H1 (cell line): ENCODE results near the gene CLIP4. TPM values are rescaled to one million over a fixed set of nuclear protein-coding genes. Genes with fewer than 3 reads are reported as not detected.

ENCODE experiments used
- CTCF ChIA-PET: fragments of 300-600 bp; sonication (Branson Sonifier 250); formaldehyde crosslinking; loops from one replicate; lab custom pipeline; 2021; ENCODE audit not compliant: partially characterized antibody; lab: Charles Lee
- POLR2A ChIA-PET: fragments of 300-600 bp; sonication (Branson Sonifier 250); formaldehyde crosslinking; loops from one replicate; lab custom pipeline; 2021; ENCODE audit warnings: inconsistent platforms; ENCODE audit not compliant: partially characterized antibody; lab: Charles Lee
- DNase-seq, 2 experiments: peaks; one replicate each; pipeline versions ENCODE4 v3.0.0 to v3.0.0-alpha.2; 2010 to 2022; ENCODE audit warnings: low spot score in 2 of 2, low read depth in 1 of 2, mixed read lengths in 1 of 2
- FAIRE-seq: peaks from 2 replicates; lab custom pipeline; 2011; peaks lifted over from hg19 to GRCh38; lab: Jason Lieb, UNC
- H2AFZ ChIP-seq: 2 replicates; pipeline ENCODE4 v1.8.1; 2012; ENCODE audit warnings: low read length, inconsistent platforms
- H2AK5ac ChIP-seq: 2 replicates; pipeline ENCODE4 v1.6.1; 2013; ENCODE audit warnings: low read depth, low read length
- H2BK120ac ChIP-seq: replicated peaks from 2 replicates; pipeline ENCODE3; 2013; ENCODE audit warnings: low read depth, low read length, inconsistent platforms
- H2BK12ac ChIP-seq: 2 replicates; pipeline ENCODE4 v1.6.1; 2013; ENCODE audit warnings: low read depth, low read length
- H2BK15ac ChIP-seq: 2 replicates; pipeline ENCODE4 v1.6.1; 2013; ENCODE audit warnings: low read length
- H2BK20ac ChIP-seq: 2 replicates; pipeline ENCODE4 v1.6.1; 2013; ENCODE audit warnings: low read length
- H2BK5ac ChIP-seq: 2 replicates; pipeline ENCODE4 v1.6.1; 2013; ENCODE audit warnings: low read depth, low read length
- H3K14ac ChIP-seq: 2 replicates; pipeline ENCODE4 v1.6.1; 2013; ENCODE audit warnings: inconsistent platforms; ENCODE audit not compliant: insufficient read length
- H3K18ac ChIP-seq: 2 replicates; pipeline ENCODE4 v1.6.1; 2013; ENCODE audit warnings: low read length; ENCODE audit errors: extremely low read depth
- H3K23ac ChIP-seq: 2 replicates; pipeline ENCODE4 v1.6.1; 2013; ENCODE audit warnings: inconsistent platforms; ENCODE audit not compliant: insufficient read length
- H3K23me2 ChIP-seq: 2 replicates; pipeline ENCODE4 v1.6.1; 2013; ENCODE audit warnings: low read depth, low read length
- H3K27ac ChIP-seq: 2 replicates; pipeline ENCODE4 v1.6.1; 2011; ENCODE audit warnings: low read depth, low read length, inconsistent platforms
- H3K27me3 ChIP-seq, 4 experiments: replicated peaks in 1 of 4; 1 replicate in 1 of 4; 2 replicates in 3 of 4; pipeline versions ENCODE4 v1.6.1 to v1.8.1; 2011 to 2013; ENCODE audit warnings: low read length in 3 of 4, mild to moderate bottlenecking in 3 of 4, inconsistent platforms in 2 of 4, mixed read lengths in 2 of 4, moderate library complexity in 1 of 4; ENCODE audit not compliant: control insufficient read depth in 3 of 4, insufficient read depth in 3 of 4; ENCODE audit errors: extremely low read depth in 1 of 4
- H3K36me3 ChIP-seq, 4 experiments: 2 replicates each; pipeline versions ENCODE4 v1.6.1 to v1.8.1; 2011 to 2013; ENCODE audit warnings: mild to moderate bottlenecking in 4 of 4, low read length in 3 of 4, moderate library complexity in 2 of 4, control low read depth in 1 of 4, inconsistent platforms in 1 of 4; ENCODE audit not compliant: insufficient read depth in 4 of 4, control insufficient read depth in 2 of 4
- H3K4ac ChIP-seq: replicated peaks from 2 replicates; pipeline ENCODE3; 2013; ENCODE audit warnings: low read length, low read depth, mixed read lengths, inconsistent platforms; ENCODE audit not compliant: insufficient read length
- H3K4me1 ChIP-seq, 4 experiments: replicated peaks in 1 of 4; 1 replicate in 1 of 4; 2 replicates in 3 of 4; pipeline versions ENCODE4 v1.6.1 to v1.8.1; 2011 to 2013; ENCODE audit warnings: low read length in 3 of 4, inconsistent platforms in 2 of 4, mixed read lengths in 1 of 4; ENCODE audit not compliant: insufficient read depth in 4 of 4, control insufficient read depth in 3 of 4
- H3K4me2 ChIP-seq, 2 experiments: 2 replicates each; pipeline versions ENCODE4 v1.6.1 to v1.8.1; 2011 to 2013; ENCODE audit warnings: low read depth in 2 of 2, low read length in 2 of 2, control low read depth in 1 of 2, inconsistent platforms in 1 of 2, mild to moderate bottlenecking in 1 of 2; ENCODE audit not compliant: insufficient read depth in 1 of 2
- H3K4me3 ChIP-seq, 4 experiments: fragments of 200-600, 300-600 bp in 1 of 4; sonication (generic), shearing (Covaris generic), sonication (Bioruptor Twin) in 1 of 4; 2 replicates each; pipeline versions ENCODE4 v1.5.1 to v1.8.1; 2011 to 2016; ENCODE audit warnings: low read length in 4 of 4, low read depth in 3 of 4, control low read depth in 2 of 4, inconsistent platforms in 2 of 4, mild to moderate bottlenecking in 2 of 4, mixed read lengths in 1 of 4, moderate library complexity in 1 of 4; ENCODE audit not compliant: insufficient read depth in 2 of 4; ENCODE audit errors: extremely low read depth in 1 of 4
- H3K56ac ChIP-seq: replicated peaks from 2 replicates; pipeline ENCODE3; 2013; ENCODE audit warnings: low read depth, mild to moderate bottlenecking, mixed read lengths, low read length, inconsistent platforms; ENCODE audit not compliant: insufficient read length
- H3K79me1 ChIP-seq: 2 replicates; pipeline ENCODE4 v1.6.1; 2013; ENCODE audit warnings: low read depth, low read length, control low read depth
- H3K79me2 ChIP-seq, 2 experiments: 2 replicates each; pipeline versions ENCODE4 v1.6.1 to v1.8.1; 2012 to 2013; ENCODE audit warnings: low read length in 2 of 2, mild to moderate bottlenecking in 2 of 2, inconsistent platforms in 1 of 2; ENCODE audit not compliant: insufficient read depth in 2 of 2, control insufficient read depth in 1 of 2
- H3K9ac ChIP-seq, 4 experiments: replicated peaks in 1 of 4; 1 replicate in 1 of 4; 2 replicates in 3 of 4; pipeline versions ENCODE4 v1.6.1 to v1.8.1; 2011 to 2013; ENCODE audit warnings: low read depth in 3 of 4, low read length in 3 of 4, control low read depth in 2 of 4, mild to moderate bottlenecking in 2 of 4, moderate library complexity in 2 of 4, inconsistent platforms in 1 of 4; ENCODE audit errors: extremely low read depth in 1 of 4
- H3K9me3 ChIP-seq, 2 experiments: 2 replicates each; pipeline versions ENCODE4 v1.6.1 to v1.8.1; 2012 to 2013; ENCODE audit warnings: mild to moderate bottlenecking in 2 of 2, moderate library complexity in 2 of 2, control low read depth in 1 of 2, inconsistent platforms in 1 of 2, low read depth in 1 of 2, low read length in 1 of 2, mixed read lengths in 1 of 2; ENCODE audit not compliant: insufficient read depth in 2 of 2
- H4K20me1 ChIP-seq, 2 experiments: replicated peaks in 1 of 2; 2 replicates each; pipeline versions ENCODE3 to v1.8.1; 2011 to 2013; ENCODE audit warnings: inconsistent platforms in 2 of 2, low read length in 2 of 2, mild to moderate bottlenecking in 1 of 2; ENCODE audit not compliant: insufficient read depth in 2 of 2, control insufficient read depth in 1 of 2
- H4K5ac ChIP-seq: 2 replicates; pipeline ENCODE4 v1.6.1; 2013; ENCODE audit warnings: low read length, low read depth, mixed read lengths, inconsistent platforms; ENCODE audit not compliant: insufficient read length
- H4K8ac ChIP-seq: 2 replicates; pipeline ENCODE4 v1.8.0; 2013; ENCODE audit warnings: mild to moderate bottlenecking, moderate library complexity, low read length, inconsistent platforms; ENCODE audit not compliant: insufficient read depth; ENCODE audit errors: extremely low read depth
- H4K91ac ChIP-seq: replicated peaks from 2 replicates; pipeline ENCODE3; 2013; ENCODE audit warnings: low read length, mixed read lengths, inconsistent platforms; ENCODE audit not compliant: insufficient read length
- ASH2L ChIP-seq: fragments of 200-600, 300-600 bp; sonication (generic); IDR thresholded peaks from one replicate; pipeline ENCODE4 v1.7.1; 2017; ENCODE audit warnings: low read length
- CBX5 ChIP-seq: fragments of 300-800, 300-1000 bp; sonication (generic); IDR thresholded peaks from 2 replicates; pipeline ENCODE4 v1.7.1; 2016; ENCODE audit warnings: antibody characterized with exemption, low read length, low read depth
- CEBPB ChIP-seq: IDR thresholded peaks from 2 replicates; pipeline ENCODE4 v1.6.1; 2012; ENCODE audit warnings: low read depth, low read length
- EGR1 ChIP-seq: IDR thresholded peaks from 2 replicates; pipeline ENCODE4 v1.6.1; 2011; ENCODE audit warnings: low read depth, low read length, borderline replicate concordance
- FOSL1 ChIP-seq: IDR thresholded peaks from 2 replicates; pipeline ENCODE4 v1.6.1; 2011; ENCODE audit warnings: mild to moderate bottlenecking, low read depth, low read length, moderate library complexity; ENCODE audit not compliant: insufficient read depth
- GABPA ChIP-seq: IDR thresholded peaks from 2 replicates; pipeline ENCODE4 v1.6.1; 2011; ENCODE audit warnings: mild to moderate bottlenecking, low read length, moderate library complexity, borderline replicate concordance; ENCODE audit not compliant: insufficient read depth
- JUN ChIP-seq: IDR thresholded peaks from 2 replicates; pipeline ENCODE4 v1.6.1; 2011; ENCODE audit warnings: low read depth, mild to moderate bottlenecking, improper control_type of control experiment, low read length
- KDM1A ChIP-seq: fragments of 200-600, 300-600 bp; sonication (generic); IDR thresholded peaks from 2 replicates; pipeline ENCODE4 v1.7.1; 2016; ENCODE audit warnings: mild to moderate bottlenecking, low read length, borderline replicate concordance
- NANOG ChIP-seq: IDR thresholded peaks from 2 replicates; pipeline ENCODE4 v1.6.1; 2011; ENCODE audit warnings: low read length, low read depth, mild to moderate bottlenecking, inconsistent platforms; ENCODE audit not compliant: insufficient read depth, poor library complexity, severe bottlenecking
- POLR2A ChIP-seq, 2 experiments: IDR thresholded peaks; 1 replicate in 1 of 2; 2 replicates in 1 of 2; pipeline ENCODE4 v1.6.1; 2011; ENCODE audit warnings: low read depth in 2 of 2, low read length in 2 of 2, mild to moderate bottlenecking in 2 of 2; ENCODE audit errors: control extremely low read depth in 1 of 2
- SIN3A ChIP-seq, 2 experiments: IDR thresholded peaks in 1 of 2; conservative IDR thresholded peaks in 1 of 2; 2 replicates each; pipeline ENCODE4 v1.6.1; 2011 to 2012; ENCODE audit warnings: low read length in 2 of 2, improper control_type of control experiment in 1 of 2, low read depth in 1 of 2, mild to moderate bottlenecking in 1 of 2
- SUZ12 ChIP-seq: fragments of 200-600 bp; sonication (generic); IDR thresholded peaks from 2 replicates; pipeline ENCODE4 v1.6.1; 2012; ENCODE audit warnings: mild to moderate bottlenecking, inconsistent platforms, low read length, moderate library complexity, mixed read lengths
- WGBS, 2 experiments: shearing (Covaris generic) in 1 of 2; methylation state at CpG; one replicate each; pipeline versions ENCODE4 v1.1.6 to v1.1.7; 2013 to 2015; ENCODE audit warnings: low lambda C conversion rate in 2 of 2, mixed read lengths in 2 of 2, inconsistent platforms in 1 of 2, low coverage in 1 of 2, missing lambda C conversion rate in 1 of 2; ENCODE audit not compliant: insufficient replicate concordance in 2 of 2, insufficient coverage in 1 of 2, insufficient read length in 1 of 2; ENCODE audit errors: extremely low coverage in 1 of 2, missing lambda C conversion rate in 1 of 2; 5-methylcytosine and 5-hydroxymethylcytosine counted together
- polyA plus RNA-seq, 7 experiments: library from polyadenylated mRNA; depleted of rRNA in 3 of 7; stranded (reverse) in 5 of 7; unstranded in 2 of 7; fragments of >200 nt in 5 of 7; fragments of 200-250 nt in 2 of 7; gene quantifications; 1 replicate in 5 of 7; 2 replicates in 1 of 7; 4 replicates in 1 of 7; pipeline versions ENCODE4 v1.2.1 to v1.2.3, GENCODE V29; 2011 to 2013; ENCODE audit warnings: missing spikeins in 2 of 7, mixed read lengths in 2 of 7
- total RNA-seq: library from RNA; stranded (reverse); fragmentation: NEBNext Ultra II Directional; extraction: Animal tissue kit (Norgen Biotek cat#: 25700); gene quantifications from 2 replicates; pipeline ENCODE4 v1.2.1, GENCODE V29; 2021

The CLIP4 gene
- total and polyA plus RNA-seq, 2 of the 8 experiments (the other 6 are each of a cell fraction or from before 2014, with no cell fraction given): 0.08 to 0.09 TPM

GRCh38 chr2:29223851-29224692 lies 108.9 kb downstream of the CLIP4 start:
- FAIRE-seq: no peak
- CTCF ChIA-PET: interaction anchor here (0.9 to 5.8 kb wide), 9 partner anchors 11 to 34 kb away, joined by 3 to 29 read pairs (median 6); no protein-coding TSS in a partner anchor
- no peak overlapping the region for H2AK5ac ChIP-seq
- TF ChIP-seq FOSL1: no peak
- no peak for TF ChIP-seq CEBPB
- no peak for TF ChIP-seq JUN
- TF ChIP-seq CBX5: no peak
- TF ChIP-seq POLR2A (IDR thresholded peaks at IDR 0.05; ENCODE audit: control extremely low read depth in 1 of 2, low read depth in 2 of 2, low read length in 2 of 2): no peak
- TF ChIP-seq KDM1A: no peak
- no peak for TF ChIP-seq SUZ12
- no peak for TF ChIP-seq GABPA
- TF ChIP-seq EGR1: no peak
- no peak for TF ChIP-seq ASH2L
- TF ChIP-seq SIN3A (conservative IDR thresholded peaks at IDR 0.05 in 1 of 2, IDR thresholded peaks at IDR 0.05 in 1 of 2; ENCODE audit: low read depth in 1 of 2, low read length in 2 of 2): no peak
- TF ChIP-seq NANOG: no peak

More at GRCh38 chr2:29223851-29224692, 108.9 kb downstream of the CLIP4 start:
- Histone ChIP-seq H2AFZ (no peak overlapping the region), H2BK15ac (no peak overlapping the region), H3K79me2 (no peaks in the 10 kb centered on the region), H3K79me1 (no peaks in the 10 kb centered on the region), H2BK120ac (no peak overlapping the region), H4K91ac (no peak overlapping the region), H3K9ac (no peak overlapping the region), H2BK12ac (no peak overlapping the region), H3K14ac (no peak overlapping the region), H2BK5ac (no peak overlapping the region), H3K56ac (no peak overlapping the region), H3K4ac (no peak overlapping the region), H3K18ac (no peak overlapping the region), H3K4me2 (no peak overlapping the region), H3K27me3 (no peaks in the 10 kb centered on the region), H3K23me2 (no peaks in the 10 kb centered on the region), H4K8ac (no peak overlapping the region), H3K27ac (no peak overlapping the region), H3K4me1 (no peaks in the 10 kb centered on the region), H4K20me1 (no peaks in the 10 kb centered on the region), H3K9me3 (no peaks in the 10 kb centered on the region), H3K23ac (no peak overlapping the region), H4K5ac (no peak overlapping the region), H3K4me3 (no peak overlapping the region), H3K36me3 (no peaks in the 10 kb centered on the region), H2BK20ac (no peak overlapping the region)
- no peak for DNase-seq
- POLR2A ChIA-PET: no interaction called here
- 90% methylated on average over 7 of the region's 7 CpGs; no CpG with 5 or more reads in 1 of the 2 experiments for WGBS, 2 experiments
